AG09319 (cell line): Measurements from ENCODE around the gene RIC3.

Experiments
- DNase-seq: peaks from one replicate; pipeline ENCODE4 v3.0.0-alpha.2; 2010; ENCODE audit warnings: low read depth; ENCODE audit errors: extremely low read depth
- CTCF ChIP-seq: IDR thresholded peaks from 2 replicates; pipeline ENCODE4 v1.5.1; 2011; ENCODE audit warnings: low read depth, mild to moderate bottlenecking, inconsistent platforms, low read length, moderate library complexity

RIC3 gene

GRCh38 chr11:8100605-8101004 is 68.2 kb downstream of the RIC3 start:
- DNase-seq, result no peak
- TF ChIP-seq CTCF, result no peak

- no peak for DNase-seq
- TF ChIP-seq CTCF, result no peak
Measured at GRCh38 chr11:8100158-8100557, 68.7 kb downstream of the RIC3 start.

GRCh38 chr11:8099291-8099899 is 69.4 kb downstream of the RIC3 start:
- peak; percentile 85 for TF ChIP-seq CTCF
- DNase-seq, result peak; percentile 59

DNA sequence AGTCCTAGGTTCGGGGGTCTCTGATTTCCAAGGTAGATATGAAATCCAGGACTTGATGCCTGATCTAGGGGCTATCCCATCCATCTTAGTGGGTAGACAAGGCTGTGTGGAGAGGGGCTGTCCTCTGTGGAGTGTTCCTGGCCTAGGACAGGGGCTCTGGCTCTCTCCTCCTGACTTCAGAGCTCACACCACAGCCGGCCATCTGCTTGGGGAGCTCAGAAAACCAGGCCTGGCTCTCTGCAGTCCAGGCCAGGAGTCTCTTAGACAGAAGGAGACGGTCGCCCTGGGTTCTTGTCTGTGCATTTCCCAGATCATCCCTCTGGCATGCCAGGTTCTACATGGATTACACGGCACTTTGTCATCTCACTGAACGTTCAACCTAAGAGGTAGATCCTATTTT is 69.9 kb downstream of the RIC3 start:
- no peak for DNase-seq
- no peak for TF ChIP-seq CTCF

DNA sequence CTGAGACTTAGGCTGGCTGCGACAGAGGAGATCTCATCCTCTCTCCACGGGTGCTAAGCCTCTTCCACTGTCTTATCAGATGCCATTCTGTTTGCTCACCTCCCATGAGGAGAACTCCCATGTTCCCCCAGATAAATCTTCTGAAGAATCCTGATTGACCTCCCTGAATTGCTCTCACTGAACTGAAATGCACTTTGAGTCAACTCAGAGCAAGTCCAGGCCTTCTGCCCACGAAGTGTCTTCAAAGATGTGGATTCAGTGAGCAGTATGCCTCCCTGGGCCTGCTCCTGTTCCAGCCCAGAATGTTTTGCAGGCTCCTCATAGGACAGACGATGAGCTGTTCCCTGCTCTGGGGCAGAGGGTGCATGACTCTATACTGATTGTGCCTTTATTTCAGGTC is 70.5 kb downstream of the RIC3 start:
- no peak for DNase-seq
- TF ChIP-seq CTCF, result no peak

- no peak for TF ChIP-seq CTCF
- DNase-seq, result no peak
Measured at GRCh38 chr11:8097926-8098325, 70.9 kb downstream of the RIC3 start.

DNA sequence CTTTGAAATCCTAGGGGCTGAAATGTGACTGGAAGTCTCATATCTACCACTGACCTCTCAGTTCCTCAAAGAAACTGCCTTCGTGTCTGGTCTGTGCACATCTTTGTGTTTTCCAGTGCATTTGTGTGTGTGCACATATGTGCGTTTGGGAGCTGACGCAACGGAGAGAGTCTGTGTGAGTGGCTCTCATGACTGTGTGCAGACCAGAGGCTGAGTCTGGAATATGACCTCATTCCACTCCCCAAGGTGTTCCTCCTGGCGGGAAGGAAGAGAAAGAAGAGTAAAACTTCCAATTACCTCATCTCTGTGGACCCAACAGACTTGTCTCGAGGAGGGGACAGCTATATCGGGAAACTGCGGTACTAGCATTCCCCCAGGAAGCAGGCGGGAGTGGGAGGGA is 71.4 kb downstream of the RIC3 start:
- no peak for TF ChIP-seq CTCF
- no peak for DNase-seq
